Trophoblast cell (in vitro differentiated cells and primary cell): ENCODE results near the gene ZACN.
A peak's percentile ranks its signal among the peaks of the same experiment; 100 is the strongest.

Experiments used
- DNase-seq, 2 donors: peaks; one replicate each; pipeline ENCODE4 v3.0.0-alpha.2; 2016
- H2AFZ ChIP-seq: 2 replicates; pipeline ENCODE4 v1.6.1; 2013; ENCODE audit warnings: low read length, moderate library complexity, mild to moderate bottlenecking; ENCODE audit not compliant: insufficient read depth, poor library complexity
- H2AK5ac ChIP-seq: 2 replicates; pipeline ENCODE4 v1.6.1; 2013; ENCODE audit warnings: mild to moderate bottlenecking, low read length
- H2BK120ac ChIP-seq: 2 replicates; pipeline ENCODE4 v1.6.1; 2013; ENCODE audit warnings: low read length, mild to moderate bottlenecking, moderate library complexity; ENCODE audit not compliant: insufficient read depth, poor library complexity
- H2BK12ac ChIP-seq: 2 replicates; pipeline ENCODE4 v1.6.1; 2013; ENCODE audit warnings: mild to moderate bottlenecking, low read length, moderate library complexity
- H2BK5ac ChIP-seq: 2 replicates; pipeline ENCODE4 v1.6.1; 2013; ENCODE audit warnings: low read length, low read depth, moderate library complexity, mild to moderate bottlenecking; ENCODE audit not compliant: poor library complexity
- H3K14ac ChIP-seq: 2 replicates; pipeline ENCODE4 v1.6.1; 2013; ENCODE audit warnings: mild to moderate bottlenecking, low read length
- H3K18ac ChIP-seq: 2 replicates; pipeline ENCODE4 v1.6.1; 2013; ENCODE audit warnings: mild to moderate bottlenecking, low read length
- H3K23ac ChIP-seq: 2 replicates; pipeline ENCODE4 v1.6.1; 2013; ENCODE audit warnings: low read length
- H3K27ac ChIP-seq: 2 replicates; pipeline ENCODE4 v1.5.1; 2013; ENCODE audit warnings: low read depth, mild to moderate bottlenecking, inconsistent platforms, low read length, moderate library complexity
- H3K27me3 ChIP-seq: 2 replicates; pipeline ENCODE4 v1.6.1; 2013; ENCODE audit warnings: inconsistent platforms, mild to moderate bottlenecking, low read length, moderate library complexity; ENCODE audit not compliant: insufficient read depth
- H3K36me3 ChIP-seq, 2 experiments: 1 replicate in 1 of 2; 2 replicates in 1 of 2; pipeline ENCODE4 v1.6.1; 2013; ENCODE audit warnings: low read length in 2 of 2, mild to moderate bottlenecking in 2 of 2, moderate library complexity in 1 of 2; ENCODE audit not compliant: insufficient read depth in 2 of 2, control insufficient read depth in 1 of 2
- H3K4ac ChIP-seq: 2 replicates; pipeline ENCODE4 v1.6.1; 2013; ENCODE audit warnings: low read depth, mild to moderate bottlenecking, low read length, moderate library complexity
- H3K4me1 ChIP-seq, 2 experiments: 1 replicate in 1 of 2; 2 replicates in 1 of 2; pipeline ENCODE4 v1.6.1; 2013; ENCODE audit warnings: low read length in 2 of 2, mild to moderate bottlenecking in 2 of 2, moderate library complexity in 1 of 2; ENCODE audit not compliant: insufficient read depth in 2 of 2, control insufficient read depth in 1 of 2
- H3K4me2 ChIP-seq: 2 replicates; pipeline ENCODE4 v1.6.1; 2013; ENCODE audit warnings: inconsistent platforms, mild to moderate bottlenecking, low read length, moderate library complexity
- H3K4me3 ChIP-seq: 2 replicates; pipeline ENCODE4 v1.5.1; 2013; ENCODE audit warnings: mild to moderate bottlenecking, low read depth, low read length, inconsistent platforms
- H3K79me1 ChIP-seq: one replicate; pipeline ENCODE4 v1.6.1; 2013; ENCODE audit warnings: low read length
- H3K79me2 ChIP-seq: 2 replicates; pipeline ENCODE4 v1.6.1; 2013; ENCODE audit warnings: low read length, mild to moderate bottlenecking; ENCODE audit not compliant: control insufficient read depth, insufficient read depth, poor library complexity
- H3K9ac ChIP-seq: 2 replicates; pipeline ENCODE4 v1.6.1; 2013; ENCODE audit warnings: mild to moderate bottlenecking, low read length
- H3K9me3 ChIP-seq: 2 replicates; pipeline ENCODE4 v1.6.1; 2013; ENCODE audit warnings: low read depth, mild to moderate bottlenecking, control low read depth, inconsistent platforms, low read length; ENCODE audit not compliant: insufficient read depth
- H4K12ac ChIP-seq: 2 replicates; pipeline ENCODE4 v1.6.1; 2013; ENCODE audit warnings: low read depth, mild to moderate bottlenecking, low read length, moderate library complexity
- H4K8ac ChIP-seq: 2 replicates; pipeline ENCODE4 v1.6.1; 2013; ENCODE audit warnings: low read depth, mild to moderate bottlenecking, low read length, moderate library complexity
- H4K91ac ChIP-seq: one replicate; pipeline ENCODE4 v1.6.1; 2013; ENCODE audit warnings: low read depth, mild to moderate bottlenecking, low read length, moderate library complexity
- WGBS: extraction: QIAGEN DNeasy Blood & Tissue Kit; methylation state at CpG from one replicate; pipeline ENCODE4 v1.1.7; 2013; ENCODE audit warnings: missing lambda C conversion rate; ENCODE audit not compliant: insufficient read length, insufficient coverage; ENCODE audit errors: extremely low coverage; 5-methylcytosine and 5-hydroxymethylcytosine counted together

ZACN gene

GRCh38 chr17:76075364-76076145, 3.4 kb upstream of the ZACN start:
- DNase-seq = no peak
- H4K91ac ChIP-seq = no peak overlapping the region
- peaks cover 9% of the 10 kb centered on the region for H3K79me2 ChIP-seq
- H2AK5ac ChIP-seq = no peak overlapping the region
- peaks cover 10% of the 10 kb centered on the region for H3K79me1 ChIP-seq
- no peak overlapping the region for H2BK120ac ChIP-seq
- H4K12ac ChIP-seq = no peak overlapping the region
- H2BK12ac ChIP-seq = no peak overlapping the region
- no peak overlapping the region for H3K18ac ChIP-seq
- no peak overlapping the region for H3K4me3 ChIP-seq
- H3K14ac ChIP-seq = no peak overlapping the region
- peaks cover 20% of the 10 kb centered on the region for H3K9me3 ChIP-seq
- no peak overlapping the region for H3K4me2 ChIP-seq
- no peak overlapping the region for H2AFZ ChIP-seq
- H3K36me3 ChIP-seq = no peaks in the 10 kb centered on the region
- peaks cover 8 to 13% of the 10 kb centered on the region in 2 experiments for H3K4me1 ChIP-seq
- H3K9ac ChIP-seq = no peak overlapping the region
- H3K27me3 ChIP-seq = peaks cover 55% of the 10 kb centered on the region
- H3K27ac ChIP-seq = no peak overlapping the region
- no peak overlapping the region for H3K4ac ChIP-seq
- no peak overlapping the region for H2BK5ac ChIP-seq
- WGBS = no CpG with 5 or more reads among the region's 48 CpGs
- no peak overlapping the region for H4K8ac ChIP-seq
- no peak overlapping the region for H3K23ac ChIP-seq

- H3K27me3 ChIP-seq = peaks cover 55% of the 10 kb centered on the region
- no peak overlapping the region for H3K9ac ChIP-seq
- no peak overlapping the region for H2AK5ac ChIP-seq
- no peak overlapping the region for H4K91ac ChIP-seq
- H4K8ac ChIP-seq = no peak overlapping the region
- no peak overlapping the region for H2BK120ac ChIP-seq
- no peak overlapping the region for H3K23ac ChIP-seq
- H3K79me2 ChIP-seq = peaks cover 9% of the 10 kb centered on the region
- no peak overlapping the region for H2BK12ac ChIP-seq
- DNase-seq = no peak
- H3K4me2 ChIP-seq = no peak overlapping the region
- peaks cover 20% of the 10 kb centered on the region for H3K9me3 ChIP-seq
- WGBS = no CpG with 5 or more reads among the region's 41 CpGs
- H2AFZ ChIP-seq = no peak overlapping the region
- H4K12ac ChIP-seq = no peak overlapping the region
- no peak overlapping the region for H3K4me3 ChIP-seq
- no peaks in the 10 kb centered on the region for H3K36me3 ChIP-seq
- no peak overlapping the region for H2BK5ac ChIP-seq
- peaks cover 10% of the 10 kb centered on the region for H3K79me1 ChIP-seq
- H3K4ac ChIP-seq = no peak overlapping the region
- H3K18ac ChIP-seq = no peak overlapping the region
- no peak overlapping the region for H3K14ac ChIP-seq
- H3K4me1 ChIP-seq = peaks cover 9 to 15% of the 10 kb centered on the region in 2 experiments
- H3K27ac ChIP-seq = no peak overlapping the region
Measured at GRCh38 chr17:76076146-76076764, 2.7 kb upstream of the ZACN start.

- no peak overlapping the region for H3K14ac ChIP-seq
- WGBS = no CpG with 5 or more reads among the region's 82 CpGs
- no peak overlapping the region for H3K23ac ChIP-seq
- H4K91ac ChIP-seq = no peak overlapping the region
- H2BK12ac ChIP-seq = no peak overlapping the region
- no peak overlapping the region for H3K4ac ChIP-seq
- no peak overlapping the region for H2BK5ac ChIP-seq
- no peak overlapping the region for H2BK120ac ChIP-seq
- no peak overlapping the region for H3K27ac ChIP-seq
- H3K9ac ChIP-seq = no peak overlapping the region
- H4K8ac ChIP-seq = no peak overlapping the region
- H3K4me3 ChIP-seq = no peak overlapping the region
- H3K79me2 ChIP-seq = peaks cover 7% of the 10 kb centered on the region
- H3K79me1 ChIP-seq = peaks cover 7% of the 10 kb centered on the region
- H2AFZ ChIP-seq = no peak overlapping the region
- H3K4me1 ChIP-seq = peaks cover 9 to 15% of the 10 kb centered on the region in 2 experiments
- no peaks in the 10 kb centered on the region for H3K36me3 ChIP-seq
- peaks cover 19% of the 10 kb centered on the region for H3K9me3 ChIP-seq
- no peak overlapping the region for H3K4me2 ChIP-seq
- H2AK5ac ChIP-seq = no peak overlapping the region
- DNase-seq = peak in 1 of 2 donors; percentile 16
- no peak overlapping the region for H4K12ac ChIP-seq
- H3K27me3 ChIP-seq = peaks cover 55% of the 10 kb centered on the region
- no peak overlapping the region for H3K18ac ChIP-seq
Measured at GRCh38 chr17:76076765-76077583, 2.0 kb upstream of the ZACN start.

GRCh38 chr17:76077584-76078110, 1.3 kb upstream of the ZACN start:
- Histone ChIP-seq H4K12ac (no peak overlapping the region), H3K4ac (no peak overlapping the region), H2BK120ac (no peak overlapping the region), H3K18ac (no peak overlapping the region), H3K9ac (no peak overlapping the region), H3K23ac (no peak overlapping the region), H3K9me3 (peaks cover 19% of the 10 kb centered on the region), H2AFZ (no peak overlapping the region), H3K14ac (no peak overlapping the region), H3K4me1 (peaks cover 8 to 13% of the 10 kb centered on the region in 2 experiments), H3K4me2 (no peak overlapping the region), H3K79me2 (peaks cover 2% of the 10 kb centered on the region), H3K36me3 (peaks cover 3 to 4% of the 10 kb centered on the region in 2 experiments), H2BK5ac (no peak overlapping the region), H2AK5ac (no peak overlapping the region), H3K27ac (no peak overlapping the region), H3K79me1 (peaks cover 2% of the 10 kb centered on the region), H4K91ac (no peak overlapping the region), H3K4me3 (no peak overlapping the region), H2BK12ac (no peak overlapping the region), H4K8ac (no peak overlapping the region), H3K27me3 (peaks cover 55% of the 10 kb centered on the region)
- DNase-seq = no peak
- WGBS = no CpG with 5 or more reads among the region's 12 CpGs
